Osteoblast (primary cell): ENCODE results near the gene VENTX. TPM values are rescaled to one million over a fixed set of nuclear protein-coding genes. Genes with fewer than 3 reads are reported as not detected.

ENCODE experiments used
- DNase-seq: peaks from one replicate; pipeline ENCODE4 v3.0.0; 2011; ENCODE audit warnings: low spot score, mixed read lengths; ENCODE audit not compliant: insufficient read length; ENCODE audit errors: missing footprints
- H2AFZ ChIP-seq: 2 replicates; pipeline ENCODE4 v1.6.0; 2011; ENCODE audit warnings: mild to moderate bottlenecking, low read length
- H3K27ac ChIP-seq: 2 replicates; pipeline ENCODE4 v1.5.1; 2011; ENCODE audit warnings: mild to moderate bottlenecking, low read depth, low read length, moderate library complexity
- H3K27me3 ChIP-seq: 2 replicates; pipeline ENCODE4 v1.6.0; 2012; ENCODE audit warnings: mild to moderate bottlenecking, control low read depth, inconsistent platforms, low read length, moderate library complexity; ENCODE audit not compliant: insufficient read depth
- H3K36me3 ChIP-seq: 2 replicates; pipeline ENCODE4 v1.5.1; 2011; ENCODE audit warnings: mild to moderate bottlenecking, low read length, control low read depth, moderate library complexity; ENCODE audit not compliant: insufficient read depth
- H3K4me1 ChIP-seq: 2 replicates; pipeline ENCODE4 v1.5.1; 2011; ENCODE audit warnings: mild to moderate bottlenecking, low read length, control low read depth, moderate library complexity; ENCODE audit not compliant: insufficient read depth
- H3K4me2 ChIP-seq: 2 replicates; pipeline ENCODE4 v1.6.0; 2011; ENCODE audit warnings: mild to moderate bottlenecking, low read length; ENCODE audit not compliant: insufficient read depth
- H3K4me3 ChIP-seq: fragments of 200-600 bp; sonication (generic); 3 replicates; pipeline ENCODE4 v1.5.1; 2012; ENCODE audit warnings: mild to moderate bottlenecking, low read length, inconsistent platforms; ENCODE audit not compliant: insufficient read depth
- H3K79me2 ChIP-seq: 2 replicates; pipeline ENCODE4 v1.6.0; 2012; ENCODE audit warnings: mild to moderate bottlenecking, low read length, control low read depth, inconsistent platforms; ENCODE audit not compliant: insufficient read depth
- H3K9me3 ChIP-seq: 2 replicates; pipeline ENCODE4 v1.5.1; 2011; ENCODE audit warnings: low read depth, low read length, control low read depth
- H4K20me1 ChIP-seq: 2 replicates; pipeline ENCODE4 v1.6.0; 2012; ENCODE audit warnings: mild to moderate bottlenecking, low read length, control low read depth; ENCODE audit not compliant: insufficient read depth
- total RNA-seq: library from RNA; depleted of rRNA; stranded (reverse); fragments of >200 nt; gene quantifications from 2 replicates; pipeline ENCODE4 v1.2.3, GENCODE V29; 2012
- TF ChIP-seq, protein P1 (sequence below): IDR thresholded peaks from 2 replicates; pipeline ENCODE4 v1.5.1; 2011; ENCODE audit warnings: mild to moderate bottlenecking, low read depth, low read length, moderate library complexity; ENCODE audit errors: extremely low read depth

VENTX gene
- total RNA-seq, 1 donor, result not detected

GRCh38 chr10:133229265-133230043 lies 8.2 kb upstream of the VENTX start:
- Histone ChIP-seq H3K9me3 (no peaks in the 10 kb centered on the region), H4K20me1 (no peaks in the 10 kb centered on the region), H3K4me2 (no peak overlapping the region), H3K27me3 (peaks cover 41% of the 10 kb centered on the region), H2AFZ (no peak overlapping the region), H3K79me2 (no peaks in the 10 kb centered on the region), H3K4me1 (no peaks in the 10 kb centered on the region), H3K36me3 (no peaks in the 10 kb centered on the region), H3K27ac (no peak overlapping the region), H3K4me3 (no peak overlapping the region)
- TF ChIP-seq, protein P1, sequence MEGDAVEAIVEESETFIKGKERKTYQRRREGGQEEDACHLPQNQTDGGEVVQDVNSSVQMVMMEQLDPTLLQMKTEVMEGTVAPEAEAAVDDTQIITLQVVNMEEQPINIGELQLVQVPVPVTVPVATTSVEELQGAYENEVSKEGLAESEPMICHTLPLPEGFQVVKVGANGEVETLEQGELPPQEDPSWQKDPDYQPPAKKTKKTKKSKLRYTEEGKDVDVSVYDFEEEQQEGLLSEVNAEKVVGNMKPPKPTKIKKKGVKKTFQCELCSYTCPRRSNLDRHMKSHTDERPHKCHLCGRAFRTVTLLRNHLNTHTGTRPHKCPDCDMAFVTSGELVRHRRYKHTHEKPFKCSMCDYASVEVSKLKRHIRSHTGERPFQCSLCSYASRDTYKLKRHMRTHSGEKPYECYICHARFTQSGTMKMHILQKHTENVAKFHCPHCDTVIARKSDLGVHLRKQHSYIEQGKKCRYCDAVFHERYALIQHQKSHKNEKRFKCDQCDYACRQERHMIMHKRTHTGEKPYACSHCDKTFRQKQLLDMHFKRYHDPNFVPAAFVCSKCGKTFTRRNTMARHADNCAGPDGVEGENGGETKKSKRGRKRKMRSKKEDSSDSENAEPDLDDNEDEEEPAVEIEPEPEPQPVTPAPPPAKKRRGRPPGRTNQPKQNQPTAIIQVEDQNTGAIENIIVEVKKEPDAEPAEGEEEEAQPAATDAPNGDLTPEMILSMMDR, result no peak
- no peak for DNase-seq

DNA sequence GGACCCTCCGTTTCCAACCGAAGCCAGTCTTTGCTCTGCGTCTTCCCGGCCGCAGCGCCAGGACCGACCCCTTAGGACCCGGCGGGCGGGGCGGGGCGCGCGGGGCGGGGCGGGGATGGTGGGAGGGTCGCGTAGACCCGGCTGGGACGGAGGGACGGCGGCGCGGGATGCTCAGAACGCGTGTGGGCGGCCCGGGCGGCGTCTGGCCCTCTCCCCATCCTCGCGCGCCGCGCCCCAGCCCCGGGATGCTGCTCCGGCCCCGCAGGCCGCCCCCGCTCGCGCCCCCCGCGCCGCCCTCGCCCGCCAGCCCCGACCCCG lies 7.7 kb upstream of the VENTX start, which contains the start of gene UTF1:
UTF1 (plus strand) TSS at position 174 of the 318 bp plus-strand sequence; CDS start at position 246, 72 bp downstream.
- TF ChIP-seq, protein P1, result no peak
- no peaks in the 10 kb centered on the region for H3K4me1 ChIP-seq
- no peaks in the 10 kb centered on the region for H3K79me2 ChIP-seq
- H3K9me3 ChIP-seq, result no peaks in the 10 kb centered on the region
- no peak within 1 kb of the TSS for H3K4me3 ChIP-seq
- no peak within 1 kb of the TSS for H2AFZ ChIP-seq
- no peak within 1 kb of the TSS for H3K27ac ChIP-seq
- no peak for DNase-seq
- peaks cover 41% of the 10 kb centered on the region for H3K27me3 ChIP-seq
- H3K36me3 ChIP-seq, result no peaks in the 10 kb centered on the region
- H3K4me2 ChIP-seq, result no peak within 1 kb of the TSS
- no peaks in the 10 kb centered on the region for H4K20me1 ChIP-seq

DNA sequence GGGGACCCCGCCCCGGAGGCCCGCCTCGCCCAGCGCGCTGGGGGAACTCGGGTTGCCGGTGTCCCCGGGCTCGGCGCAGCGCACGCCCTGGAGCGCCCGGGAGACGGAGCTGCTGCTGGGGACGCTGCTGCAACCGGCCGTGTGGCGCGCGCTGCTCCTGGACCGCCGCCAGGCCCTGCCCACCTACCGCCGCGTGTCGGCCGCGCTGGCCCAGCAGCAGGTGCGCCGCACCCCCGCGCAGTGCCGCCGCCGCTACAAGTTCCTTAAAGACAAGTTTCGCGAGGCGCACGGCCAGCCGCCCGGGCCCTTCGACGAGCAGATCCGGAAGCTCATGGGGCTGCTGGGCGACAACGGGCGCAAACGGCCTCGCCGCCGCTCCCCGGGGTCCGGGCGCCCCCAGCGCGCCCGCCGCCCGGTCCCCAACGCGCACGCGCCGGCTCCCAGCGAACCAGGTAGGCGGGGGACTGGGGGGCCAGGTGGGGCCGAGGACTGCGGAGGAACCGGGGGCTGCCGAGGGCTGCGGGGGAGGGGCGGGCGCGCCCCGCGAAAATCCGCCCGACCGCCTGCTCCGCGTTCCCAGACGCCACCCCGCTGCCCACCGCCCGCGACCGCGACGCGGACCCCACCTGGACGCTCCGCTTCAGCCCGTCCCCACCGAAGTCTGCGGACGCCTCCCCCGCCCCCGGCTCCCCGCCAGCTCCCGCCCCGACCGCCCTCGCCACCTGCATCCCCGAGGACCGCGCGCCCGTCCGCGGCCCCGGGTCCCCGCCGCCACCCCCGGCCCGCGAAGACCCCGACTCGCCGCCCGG lies 7.1 kb upstream of the VENTX start:
- H3K4me3 ChIP-seq, result no peak overlapping the region
- H3K4me1 ChIP-seq, result no peaks in the 10 kb centered on the region
- H3K36me3 ChIP-seq, result no peaks in the 10 kb centered on the region
- TF ChIP-seq, protein P1, result no peak
- no peak overlapping the region for H2AFZ ChIP-seq
- no peaks in the 10 kb centered on the region for H3K79me2 ChIP-seq
- H3K4me2 ChIP-seq, result no peak overlapping the region
- H3K27me3 ChIP-seq, result peaks cover 47% of the 10 kb centered on the region
- no peak for DNase-seq
- no peak overlapping the region for H3K27ac ChIP-seq
- H3K9me3 ChIP-seq, result no peaks in the 10 kb centered on the region
- no peaks in the 10 kb centered on the region for H4K20me1 ChIP-seq
